ENCODE results near the gene MTSS2.

- no peak for TF ChIP-seq SP1 (IDR thresholded peaks at IDR 0.05; ENCODE audit: low read depth, low read length)
- TF ChIP-seq CTCF (IDR thresholded peaks at IDR 0.05; ENCODE audit: control extremely low read depth in 1 of 3, insufficient read depth in 1 of 3, low read depth in 1 of 3, low read length in 3 of 3), result no peak
- no peak for TF ChIP-seq SP4 (IDR thresholded peaks at IDR 0.05; ENCODE audit: low read length)
- TF ChIP-seq TEAD4 (IDR thresholded peaks at IDR 0.05; ENCODE audit: low read depth, low read length), result no peak
- no peak for TF ChIP-seq POLR2A (IDR thresholded peaks at IDR 0.05; ENCODE audit: control extremely low read depth in 1 of 2, low read depth in 2 of 2, low read length in 2 of 2)
- no peak for TF ChIP-seq ATF2 (IDR thresholded peaks at IDR 0.05; ENCODE audit: low read length)
- TF ChIP-seq KDM4A (IDR thresholded peaks at IDR 0.05; ENCODE audit: low read depth, low read length, severe bottlenecking), result no peak
- no peak for TF ChIP-seq BACH1 (IDR thresholded peaks at IDR 0.05; ENCODE audit: low read length)
- no peak for TF ChIP-seq CREB1 (IDR thresholded peaks at IDR 0.05)
- TF ChIP-seq CEBPB (IDR thresholded peaks at IDR 0.05; ENCODE audit: low read depth, low read length), result no peak
- no peak for TF ChIP-seq EZH2 (IDR thresholded peaks at IDR 0.05; ENCODE audit: low read depth, low read length, severe bottlenecking)
- TF ChIP-seq HDAC2 (IDR thresholded peaks at IDR 0.05; ENCODE audit: borderline replicate concordance in 1 of 2, low read depth in 2 of 2, low read length in 2 of 2), result no peak
Observed at GRCh38 chr16:70725024-70725911, 39.4 kb upstream of the MTSS2 start.

Data from H1 (cell line).